GM15510 (cell line): ENCODE results near the gene LCNL1.

Experiments used
- POLR2A ChIP-seq: IDR thresholded peaks from 3 replicates; pipeline ENCODE4 v1.6.1; 2011; ENCODE audit warnings: borderline replicate concordance; ENCODE audit not compliant: insufficient read length; ENCODE audit errors: extremely low read depth

The LCNL1 gene

DNA sequence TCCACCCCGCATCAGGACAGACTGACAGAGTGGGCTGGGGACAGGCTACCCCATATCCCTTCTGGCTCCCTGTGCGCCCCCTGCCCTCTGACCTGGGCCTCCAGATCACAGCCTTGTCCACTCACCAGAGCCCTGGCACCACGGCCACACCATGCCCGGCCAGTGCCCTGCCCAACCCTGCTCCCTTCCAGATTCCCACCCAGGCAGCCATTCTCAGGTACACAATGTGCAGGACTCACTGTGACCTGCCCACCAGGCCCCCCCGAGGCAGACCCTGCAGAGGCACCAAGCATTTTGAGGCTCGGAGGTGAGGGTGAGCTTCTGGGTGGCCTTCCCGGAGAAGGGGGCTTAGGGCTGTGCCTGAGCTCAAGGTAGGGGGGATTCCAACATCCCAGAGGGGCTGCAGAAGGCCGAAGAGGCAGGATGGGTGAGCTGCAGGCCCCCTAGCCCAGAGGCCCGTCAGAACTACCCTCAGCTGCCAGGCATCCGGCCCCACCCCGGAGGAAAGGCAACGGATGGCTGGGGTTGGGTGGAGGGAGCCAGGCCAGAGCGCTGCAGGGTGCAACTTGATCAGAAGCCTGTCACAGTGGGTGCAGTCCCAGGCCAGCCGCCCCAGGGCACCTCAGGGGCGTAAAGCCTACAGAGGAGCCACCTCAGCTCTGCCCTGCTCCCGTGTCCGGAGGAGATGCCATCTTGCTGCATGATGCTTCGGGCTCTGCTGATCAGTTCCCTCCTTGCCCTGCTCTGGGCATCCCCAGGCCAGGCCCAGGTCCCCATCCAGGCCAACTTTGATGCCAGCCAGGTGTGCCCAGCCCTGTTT lies at the start of gene LCNL1:
LCNL1 (plus strand) TSS at position 762 of the 820 bp plus-strand sequence. CDS start 594 bp downstream, outside the sequence.
- TF ChIP-seq POLR2A: no peak

DNA sequence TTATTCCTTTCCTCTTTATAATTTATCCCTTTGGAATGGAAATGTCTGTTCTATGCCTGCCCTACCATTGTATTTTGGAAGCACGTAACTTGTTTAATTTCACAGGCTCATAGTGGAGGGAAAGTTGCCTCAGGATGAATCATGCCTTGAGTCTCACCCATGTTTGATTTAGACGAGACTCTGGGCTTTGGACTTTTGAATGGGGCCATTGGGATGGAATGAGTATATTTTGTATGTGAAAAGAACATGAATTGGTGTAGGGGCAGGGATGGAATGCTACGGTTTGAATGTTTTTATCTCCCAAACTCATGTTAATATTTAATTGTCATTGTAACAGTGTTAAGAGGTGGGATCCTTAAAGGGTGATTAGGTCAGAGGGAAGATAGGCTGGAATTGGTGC lies 48.5 kb upstream of the LCNL1 start:
- TF ChIP-seq POLR2A: no peak

DNA sequence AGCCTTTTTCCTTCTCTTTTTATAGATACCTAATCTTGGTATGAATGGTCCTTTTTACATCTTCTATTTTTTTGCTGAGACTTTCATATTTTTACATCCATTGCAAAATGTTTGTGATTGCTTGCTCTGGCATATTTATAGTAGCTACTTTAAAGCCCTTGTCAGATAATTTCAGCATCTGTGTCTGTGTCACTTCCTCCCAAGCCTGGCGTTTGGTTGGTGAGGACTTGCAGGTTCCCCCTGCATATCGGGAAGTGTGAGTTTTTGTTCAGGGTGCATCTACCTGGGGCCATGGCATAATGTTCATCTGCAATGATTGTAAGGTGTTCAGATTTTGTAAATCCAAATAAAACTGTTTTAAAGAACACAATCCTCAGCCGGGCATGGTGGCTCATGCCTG lies 47.1 kb upstream of the LCNL1 start:
- no peak for TF ChIP-seq POLR2A

DNA sequence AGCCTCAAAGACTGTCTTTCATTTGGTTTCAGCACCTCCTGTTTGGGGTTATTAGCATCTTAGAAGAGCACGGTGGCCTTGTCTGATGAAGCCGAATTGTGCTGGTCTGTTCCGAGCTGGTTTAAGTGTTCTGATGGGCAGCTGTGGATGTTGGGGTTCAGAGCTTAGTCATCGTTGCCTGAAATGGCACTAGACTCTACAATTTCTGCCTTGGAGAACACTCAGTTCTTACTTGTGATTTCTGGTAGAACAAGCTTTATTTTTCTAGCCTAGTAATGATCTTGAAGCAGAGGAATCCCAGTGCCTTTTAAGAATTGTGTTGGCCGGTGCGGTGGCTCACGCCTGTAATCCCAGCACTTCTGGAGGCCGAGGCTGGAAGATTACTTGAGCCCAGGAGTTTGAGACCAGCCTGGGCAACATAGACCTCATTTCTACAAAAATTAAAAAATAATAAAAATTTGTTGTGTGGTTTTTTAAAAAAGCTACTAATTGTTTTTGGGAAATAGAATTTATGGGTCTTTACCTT lies 46.1 kb upstream of the LCNL1 start:
- TF ChIP-seq POLR2A: no peak

DNA sequence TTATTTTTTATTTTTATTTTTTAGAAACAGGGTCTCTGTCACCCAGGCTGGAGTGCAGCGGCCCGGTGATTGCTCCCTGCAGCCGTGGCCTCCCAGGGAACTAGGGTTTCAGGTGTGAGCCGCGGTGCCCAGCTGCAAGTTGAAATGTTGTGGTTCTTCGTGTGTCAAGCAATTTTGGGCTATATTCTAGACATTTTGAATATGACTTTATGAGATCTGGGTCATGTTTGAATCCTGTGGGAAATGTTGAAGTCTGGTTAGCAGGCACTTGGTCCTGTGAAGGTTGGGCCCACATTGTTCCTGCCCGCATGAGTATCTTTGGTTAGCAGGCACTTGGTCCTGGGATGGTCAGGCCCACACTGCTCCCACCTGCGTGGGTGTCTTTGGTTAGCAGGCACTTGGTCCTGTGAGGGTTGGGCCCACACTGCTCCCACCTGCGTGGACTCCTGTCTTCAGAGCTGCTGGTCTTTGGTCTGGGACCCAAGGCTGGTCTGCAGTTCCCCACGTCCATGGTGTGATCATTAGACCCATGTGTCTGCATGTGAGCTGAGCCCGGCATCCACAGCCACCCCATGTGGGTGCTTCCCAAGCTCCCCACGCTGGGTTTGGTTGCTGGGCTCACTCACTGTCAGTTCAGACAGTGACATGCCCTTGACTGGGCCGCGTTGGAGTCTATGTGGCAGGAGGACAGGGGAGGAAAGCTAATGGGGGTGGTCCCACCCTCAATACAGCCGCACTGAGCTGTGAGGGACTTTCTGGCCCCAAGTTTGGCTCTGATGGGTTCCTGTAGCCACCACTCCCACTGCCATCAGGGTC lies 45.4 kb upstream of the LCNL1 start:
- no peak for TF ChIP-seq POLR2A

DNA sequence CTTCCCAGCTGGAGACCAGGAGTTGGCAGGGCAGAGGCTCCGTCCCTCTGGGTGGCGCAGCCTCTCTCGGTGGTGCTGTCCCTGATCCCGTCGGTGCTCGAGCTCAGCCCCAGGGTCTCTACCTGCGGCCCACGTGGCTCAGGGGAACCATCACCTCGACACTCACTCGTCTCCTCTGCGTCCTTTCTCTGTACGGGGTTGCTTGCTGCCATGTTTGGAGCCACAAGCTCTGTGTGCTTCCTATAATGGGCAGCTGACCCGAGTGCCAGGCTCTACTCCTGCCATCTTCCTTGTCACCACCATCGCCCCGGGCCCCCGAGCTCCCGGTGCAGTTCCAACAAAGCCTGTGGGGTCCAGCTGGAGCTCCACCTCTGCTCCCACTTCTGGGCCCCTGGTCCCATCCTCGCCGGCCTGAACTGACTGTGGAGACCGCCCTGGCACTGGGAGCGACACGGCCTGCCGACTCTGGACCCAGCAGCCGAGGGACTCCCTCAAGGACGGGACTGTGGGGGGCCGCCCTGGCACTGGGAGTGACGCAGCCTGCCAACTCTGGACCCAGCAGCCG lies 43.3 kb upstream of the LCNL1 start:
- TF ChIP-seq POLR2A: no peak

DNA sequence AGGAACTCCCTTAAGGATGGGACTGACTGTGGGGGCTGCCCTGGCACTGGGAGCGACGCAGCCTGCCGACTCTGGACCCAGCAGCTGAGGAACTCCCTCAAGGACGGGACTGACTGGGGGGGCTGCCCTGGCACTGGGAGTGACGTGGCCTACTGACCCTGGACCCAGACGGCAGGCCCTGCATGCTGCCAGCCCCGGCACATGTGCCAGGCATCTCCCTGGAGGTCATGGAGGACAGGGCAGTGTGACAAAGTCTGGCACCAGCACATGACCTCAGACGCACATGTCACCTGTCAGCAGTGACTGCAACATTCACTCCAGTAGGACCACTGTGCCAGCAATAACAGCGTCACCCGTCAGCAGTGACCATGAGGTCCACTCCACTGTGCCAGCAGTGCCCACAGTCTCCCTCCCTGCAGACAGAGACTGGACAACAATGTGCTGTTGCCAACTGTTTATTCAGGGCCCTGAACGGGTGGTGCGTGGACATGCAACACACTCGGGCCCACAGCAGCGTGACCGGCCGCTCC lies 42.7 kb upstream of the LCNL1 start:
- TF ChIP-seq POLR2A: no peak

DNA sequence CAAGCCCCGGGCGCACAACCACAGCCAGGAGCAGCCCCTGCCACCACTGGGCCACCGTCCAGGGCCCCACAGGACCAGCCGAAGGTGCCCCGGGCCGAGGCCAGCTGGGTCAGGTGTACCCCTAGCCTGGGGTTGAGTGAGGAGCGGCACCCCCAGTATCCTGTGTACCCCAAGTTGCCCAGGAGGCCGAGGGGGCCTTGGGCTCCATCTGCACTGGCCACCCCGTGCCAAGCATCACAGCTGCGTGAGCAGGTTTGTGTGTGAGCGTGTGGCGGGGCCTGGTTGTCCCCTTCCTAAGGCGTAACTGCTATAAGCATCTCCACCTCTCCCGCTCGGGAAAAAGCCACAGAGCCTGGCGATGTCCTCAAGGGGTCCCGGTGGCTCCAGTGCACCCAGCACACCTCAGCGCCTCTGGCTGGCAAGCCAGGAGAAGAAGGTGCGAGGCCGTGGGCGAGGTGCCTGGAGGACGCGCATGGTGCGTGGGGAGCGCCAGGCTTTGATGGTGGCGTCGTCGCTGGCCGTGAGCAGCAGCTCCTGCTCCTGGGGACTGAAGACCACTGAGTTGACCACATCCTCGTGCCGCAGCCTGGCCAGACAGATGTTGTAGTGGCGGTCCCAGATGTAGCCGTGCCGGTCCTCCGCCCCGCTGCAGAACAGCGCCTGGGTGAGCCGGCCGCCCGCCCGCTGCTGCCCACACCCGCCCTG lies 42.1 kb upstream of the LCNL1 start:
- TF ChIP-seq POLR2A: no peak

DNA sequence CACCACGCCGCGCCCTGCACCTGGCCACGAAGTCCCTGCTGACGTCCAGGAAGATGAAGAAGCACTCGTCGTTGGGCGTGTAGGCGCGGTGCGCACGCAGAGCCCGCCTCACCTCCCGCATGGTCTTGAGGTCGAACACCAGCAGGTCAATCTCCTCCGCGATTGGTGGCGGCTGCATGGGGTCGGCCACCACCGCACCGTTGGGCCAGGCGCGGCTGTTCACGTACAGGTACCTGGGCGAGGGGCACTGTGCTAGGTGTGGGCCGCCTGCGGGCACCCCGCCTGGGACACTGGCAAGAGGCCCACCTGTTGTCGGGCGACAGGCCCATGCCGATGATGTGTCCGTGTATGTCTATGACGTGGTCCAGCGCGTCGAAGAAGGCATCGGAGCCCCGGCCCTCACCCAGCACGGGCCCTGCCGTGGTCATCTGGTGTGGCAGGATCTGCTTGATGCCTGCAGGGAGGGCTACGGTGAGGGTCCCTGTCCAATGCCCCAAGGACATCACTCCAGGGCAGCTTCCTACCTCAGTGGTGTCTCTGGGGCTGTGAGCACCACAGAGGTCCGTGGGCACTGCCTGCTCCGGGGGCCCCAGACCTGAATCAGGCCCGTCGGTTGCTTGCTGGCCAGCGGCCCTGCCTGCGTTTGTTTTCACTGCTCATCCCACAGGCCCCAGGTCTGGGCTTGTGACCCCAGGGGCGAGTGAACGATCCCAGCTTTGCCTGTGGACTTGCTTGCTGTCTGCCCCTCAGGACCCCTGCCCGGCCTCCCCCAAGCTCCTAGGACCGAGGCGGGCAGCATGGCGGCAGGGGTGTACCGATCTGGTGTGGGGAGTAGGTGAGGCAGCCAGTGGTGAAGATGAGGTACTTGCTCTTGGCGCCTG lies 41.3 kb upstream of the LCNL1 start:
- no peak for TF ChIP-seq POLR2A

DNA sequence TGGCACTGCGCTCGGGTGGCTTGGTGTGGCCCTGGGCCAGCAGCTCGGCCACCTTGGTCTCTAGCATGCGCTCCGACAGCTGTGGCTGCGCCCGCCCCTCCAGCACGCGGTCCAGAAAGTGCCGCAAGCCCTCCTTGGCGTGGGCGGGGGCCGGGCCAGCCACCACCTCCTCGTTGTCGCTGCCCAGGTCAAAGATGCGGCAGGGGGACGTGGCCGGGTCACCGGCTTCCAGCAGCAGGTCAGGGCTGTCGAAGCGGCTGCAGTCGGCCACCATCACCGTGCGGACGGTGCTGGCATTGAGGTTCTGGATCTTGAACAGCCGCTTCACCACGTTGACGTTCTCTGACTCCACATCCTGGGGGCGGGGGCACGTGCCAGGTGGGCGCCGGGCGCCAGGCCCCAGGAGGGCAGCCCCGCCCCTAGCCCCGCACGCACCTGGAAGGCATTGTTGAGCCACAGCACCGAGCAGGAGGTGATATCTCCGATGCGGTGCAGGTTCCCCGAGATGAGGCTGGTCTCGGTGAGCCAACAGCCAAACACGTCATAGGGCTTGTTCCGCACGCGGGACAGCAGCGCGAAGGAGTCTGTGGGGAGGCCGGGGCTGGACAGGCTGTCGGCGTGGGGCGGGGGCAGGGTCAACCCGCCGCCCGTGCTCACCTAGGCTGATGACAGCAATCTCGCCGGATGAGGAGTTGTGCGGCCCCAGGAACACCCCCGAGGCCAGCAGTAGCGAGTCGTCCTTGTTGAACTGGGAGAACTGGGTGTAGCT lies 40.5 kb upstream of the LCNL1 start:
- TF ChIP-seq POLR2A: no peak

DNA sequence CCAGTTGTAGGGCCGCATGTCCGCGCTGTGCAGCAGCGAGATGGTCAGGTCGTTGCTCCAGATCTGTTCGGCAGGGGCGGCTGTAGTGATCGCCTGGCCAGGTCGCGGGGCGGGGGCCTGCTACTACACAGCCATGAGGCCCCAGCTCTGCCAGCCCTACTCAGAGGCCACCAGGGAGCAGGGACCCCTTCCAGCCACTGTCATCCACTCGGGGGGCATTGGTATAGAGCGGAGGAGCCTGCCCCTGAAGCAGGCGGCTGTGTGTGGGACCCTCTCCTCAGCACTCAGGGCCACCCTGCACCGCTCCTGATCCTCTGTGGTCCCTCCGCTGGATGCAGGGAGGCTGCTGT lies 39.9 kb upstream of the LCNL1 start:
- TF ChIP-seq POLR2A: no peak

DNA sequence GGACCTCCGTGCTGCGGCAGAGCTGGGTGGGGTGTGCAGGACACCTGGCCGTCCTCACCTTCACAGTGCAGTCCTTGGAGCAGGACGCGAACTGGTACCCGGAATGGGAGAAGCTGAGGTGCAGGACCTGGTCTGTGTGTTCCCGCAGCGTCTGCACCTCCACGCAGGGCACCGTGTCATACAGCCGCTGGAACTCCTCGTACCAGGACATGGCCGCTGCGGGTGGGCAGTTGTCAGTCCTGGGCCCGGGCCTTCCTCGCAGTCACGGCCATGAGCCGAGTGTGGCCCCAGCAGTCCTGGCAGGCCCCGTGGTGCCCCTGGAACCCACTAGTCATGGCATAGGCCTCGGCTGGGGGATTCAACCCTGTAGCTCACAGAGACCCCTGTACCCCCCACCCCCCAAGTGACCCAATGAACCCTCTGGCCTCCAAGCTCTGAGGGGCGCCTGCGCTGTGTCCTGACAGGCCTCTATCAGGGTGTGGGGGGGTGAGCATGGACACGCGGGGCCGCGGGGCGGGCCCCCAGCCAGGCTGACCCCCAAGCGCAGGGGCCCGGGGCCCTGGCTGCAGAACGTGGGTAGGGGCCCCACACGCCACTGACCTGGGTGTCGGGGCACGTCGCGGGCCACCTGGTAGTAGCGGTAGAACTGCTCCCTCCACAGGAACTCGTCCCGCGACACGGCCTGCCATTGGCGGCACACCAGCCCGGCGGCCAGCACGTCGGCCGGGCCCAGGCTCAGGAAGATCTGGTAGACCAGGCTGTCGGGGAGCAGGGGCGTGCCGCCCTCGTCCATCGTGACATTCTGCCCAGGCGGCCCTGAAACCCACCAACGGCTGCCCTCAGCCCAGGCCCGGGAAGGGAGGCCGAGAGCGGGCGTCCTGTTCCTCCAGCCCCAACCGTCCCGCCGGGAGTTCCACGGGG lies 39.2 kb upstream of the LCNL1 start:
- no peak for TF ChIP-seq POLR2A
